Ovary (tissue), 9 donors: ENCODE results near the gene AGBL4. TPM values are rescaled to one million over a fixed set of nuclear protein-coding genes. Genes with fewer than 3 reads are reported as not detected.

Experiments
- DNase-seq, 5 donors: peaks; one replicate each; pipeline ENCODE4 v3.0.0-alpha.2; 2019 to 2020
- H3K27ac ChIP-seq, 2 donors: fragments of 200-600 bp; one replicate each; pipeline versions ENCODE4 v1.5.1 to v1.8.0; 2019 to 2022
- H3K27me3 ChIP-seq: fragments of 200-600 bp; one replicate; pipeline ENCODE4 v1.8.0; 2022
- H3K36me3 ChIP-seq: fragments of 200-600 bp; sonication (generic); one replicate; pipeline ENCODE4 v1.5.1; 2019
- H3K4me1 ChIP-seq: one replicate; pipeline ENCODE4 v1.8.1; 2013; ENCODE audit warnings: mild to moderate bottlenecking, moderate library complexity; ENCODE audit not compliant: insufficient read depth
- H3K4me3 ChIP-seq: fragments of 200-600 bp; sonication (generic); one replicate; pipeline ENCODE4 v1.5.1; 2017
- H3K9me3 ChIP-seq, 2 donors: fragments of 200-600 bp in 1 of 2; sonication (generic) in 1 of 2; one replicate each; pipeline versions ENCODE4 v1.5.1 to v1.8.1; 2013 to 2019; ENCODE audit warnings: mild to moderate bottlenecking in 1 of 2, moderate library complexity in 1 of 2
- CTCF ChIP-seq, 3 donors: fragments of 450-650 bp in 2 of 3; fragments of 200-600 bp in 1 of 3; IDR thresholded peaks; one replicate each; pipeline versions ENCODE4 v1.5.1 to v1.8.0; 2016 to 2022; ENCODE audit warnings: antibody characterized with exemption in 3 of 3, mild to moderate bottlenecking in 1 of 3
- EP300 ChIP-seq: sonication (generic); formaldehyde crosslinking; IDR thresholded peaks from one replicate; pipeline ENCODE4 v1.6.1; 2017; ENCODE audit warnings: antibody characterized with exemption
- POLR2A ChIP-seq: fragments of 450-650 bp; IDR thresholded peaks from one replicate; pipeline ENCODE4 v1.6.1; 2017; ENCODE audit warnings: antibody characterized with exemption, mild to moderate bottlenecking, moderate library complexity
- WGBS, 3 donors: extraction: QIAGEN DNeasy Blood & Tissue Kit in 1 of 3; methylation state at CpG; one replicate each; pipeline versions ENCODE4 v1.1.5 to v1.1.7; 2013 to 2017; 5-methylcytosine and 5-hydroxymethylcytosine counted together
- intact Hi-C, 4 donors: fragments of 100-400 bp; cut with DNase I; formaldehyde crosslinking; loops; one replicate each; pipeline versions ENCODE4 v1.11.0 to v1.15.1; 2022 to 2023
- polyA plus RNA-seq, 2 donors: library from polyadenylated mRNA; stranded (reverse); fragments of 200-250 nt in 1 of 2; fragments of 350-450 nt in 1 of 2; fragmentation: Illumina TruSeq in 1 of 2; extraction: RNeasy Lipid Tissue Mini Kit (QIAGEN cat#74804) in 1 of 2; gene quantifications; one replicate each; pipeline ENCODE4 v1.2.3, GENCODE V29; 2013 to 2014
- total RNA-seq, 7 donors: library from RNA; depleted of rRNA in 2 of 7; stranded (reverse); fragments of >200 nt in 2 of 7; fragmentation: NEBNext Ultra II Directional in 3 of 7; extraction: Animal tissue kit (Norgen Biotek cat#: 25700) in 3 of 7; gene quantifications; one replicate each; pipeline versions ENCODE4 v1.1.0 to v1.2.4, GENCODE V29; 2016 to 2023
- donor health status: DM: no; HTN: no; CAD: no; lungs with moderate emphysema.
- donor health status: DM: no; HTN: no; CAD: no.
- donor health status: Bipolar disorder and iron deficiency.
- donor health status: DM: yes; HTN: yes; CAD: no.
- donor health status: DM: no; HTN: no; CAD: no.
- donor health status: DM: yes; HTN: yes; CAD: no.

AGBL4 gene
- total and polyA plus RNA-seq, 9 donors = 0.15 to 6.2 (median 0.64) TPM

GRCh38 chr1:48889615-48890014, 1134.1 kb downstream of the AGBL4 start:
- no peak for DNase-seq
- Histone ChIP-seq H3K36me3 (no peaks in the 10 kb centered on the region), H3K9me3 (no peaks in the 10 kb centered on the region), H3K4me3 (no peak overlapping the region), H3K27ac (no peak overlapping the region), H3K27me3 (no peaks in the 10 kb centered on the region), H3K4me1 (no peaks in the 10 kb centered on the region)
- intact Hi-C loops = no loop called here
- TF ChIP-seq CTCF (IDR thresholded peaks at IDR 0.05) = no peak
- no peak for TF ChIP-seq POLR2A
- no peak for TF ChIP-seq EP300
- WGBS, 3 donors = 57 to 71% (median 68%) methylated on average over 3 of the region's 3 CpGs

GRCh38 chr1:48889082-48889481, 1134.7 kb downstream of the AGBL4 start:
- Histone ChIP-seq H3K36me3 (no peaks in the 10 kb centered on the region), H3K27me3 (no peaks in the 10 kb centered on the region), H3K9me3 (no peaks in the 10 kb centered on the region), H3K4me1 (no peaks in the 10 kb centered on the region), H3K27ac (no peak overlapping the region), H3K4me3 (no peak overlapping the region)
- 46 to 50% (median 49%) methylated on average over 4 of the region's 4 CpGs for WGBS, 3 donors
- TF ChIP-seq EP300 = no peak
- no peak for TF ChIP-seq CTCF (IDR thresholded peaks at IDR 0.05)
- no peak for TF ChIP-seq POLR2A
- intact Hi-C loops = no loop called here
- no peak for DNase-seq

GRCh38 chr1:48887796-48888195, 1136.0 kb downstream of the AGBL4 start:
- intact Hi-C loops = no loop called here
- no peak overlapping the region for H3K27ac ChIP-seq
- no peaks in the 10 kb centered on the region for H3K9me3 ChIP-seq
- H3K27me3 ChIP-seq = no peaks in the 10 kb centered on the region
- no peaks in the 10 kb centered on the region for H3K4me1 ChIP-seq
- no peak for TF ChIP-seq CTCF (IDR thresholded peaks at IDR 0.05)
- no peak for TF ChIP-seq POLR2A
- TF ChIP-seq EP300 = no peak
- no peak overlapping the region for H3K4me3 ChIP-seq
- H3K36me3 ChIP-seq = no peaks in the 10 kb centered on the region
- no peak for DNase-seq

GRCh38 chr1:48882020-48882419, 1141.7 kb downstream of the AGBL4 start:
- no peak overlapping the region for H3K27ac ChIP-seq
- H3K9me3 ChIP-seq = no peaks in the 10 kb centered on the region
- H3K27me3 ChIP-seq = no peaks in the 10 kb centered on the region
- H3K36me3 ChIP-seq = no peaks in the 10 kb centered on the region
- no peaks in the 10 kb centered on the region for H3K4me1 ChIP-seq
- no peak overlapping the region for H3K4me3 ChIP-seq
- no peak for DNase-seq
- intact Hi-C loops = no loop called here
- TF ChIP-seq POLR2A = no peak
- TF ChIP-seq CTCF (IDR thresholded peaks at IDR 0.05) = no peak
- TF ChIP-seq EP300 = no peak
